Measurements from ENCODE around the gene SNAPC1. TPM values are rescaled to one million over a fixed set of nuclear protein-coding genes. Genes with fewer than 3 reads are reported as not detected.

Gene SNAPC1
- total RNA-seq, 1 experiment from 2014 or later: 6.8 TPM

GRCh38 chr14:61718039-61718438 is 44.2 kb upstream of the SNAPC1 start:
- Histone ChIP-seq H3K79me1 (ENCODE audit: insufficient read depth, low read depth, low read length, poor library complexity, severe bottlenecking) (peaks cover 6% of the 10 kb centered on the region), H3K4ac (ENCODE audit: low read depth, low read length) (no peak overlapping the region), H2BK15ac (ENCODE audit: low read depth, low read length) (no peak overlapping the region), H3K79me2 (ENCODE audit: insufficient read depth, low read length) (peaks cover 61% of the 10 kb centered on the region), H2AFZ (ENCODE audit: low read length) (no peak overlapping the region), H3K4me1 (ENCODE audit: insufficient read depth, low read length) (peaks cover 6% of the 10 kb centered on the region; the same call in 1 of the 2 replicates), H3K27ac (ENCODE audit: insufficient read length, low read depth, low read length) (no peak overlapping the region), H4K8ac (replicated peaks; ENCODE audit: insufficient read length, low read depth, low read length) (no peak overlapping the region), H3K18ac (ENCODE audit: insufficient read length, low read depth, low read length) (no peak overlapping the region), H3T11ph (ENCODE audit: low read length) (no peak overlapping the region), H2BK120ac (ENCODE audit: low read depth, low read length, poor library complexity, severe bottlenecking) (no peak overlapping the region), H4K5ac (ENCODE audit: insufficient read length, low read depth, low read length) (no peak overlapping the region), H3K4me2 (ENCODE audit: insufficient read depth, insufficient read length, low read length) (no peak overlapping the region), H3K9me3 (ENCODE audit: control insufficient read depth, low read depth, low read length) (no peaks in the 10 kb centered on the region), H3K23me2 (ENCODE audit: insufficient read length, low read depth, low read length, poor library complexity, severe bottlenecking) (no peaks in the 10 kb centered on the region), H4K20me1 (ENCODE audit: control insufficient read depth, insufficient read depth, insufficient read length) (no peaks in the 10 kb centered on the region), H2BK20ac (ENCODE audit: low read depth, low read length, poor library complexity, severe bottlenecking) (no peak overlapping the region), H4K91ac (ENCODE audit: insufficient read length, low read depth, low read length) (no peak overlapping the region), H3K56ac (ENCODE audit: insufficient read length, low read depth, low read length) (no peak overlapping the region), H3K27me3 (ENCODE audit: insufficient read depth, low read length) (no peaks in the 10 kb centered on the region), H2BK5ac (ENCODE audit: insufficient read length, low read length) (no peak overlapping the region), H2BK12ac (ENCODE audit: insufficient read length, low read depth, low read length) (no peak overlapping the region), H3K9ac (ENCODE audit: extremely low read depth, insufficient read length, low read length) (no peak overlapping the region), H3K14ac (ENCODE audit: insufficient read depth, low read length) (no peak overlapping the region), H2AK5ac (ENCODE audit: insufficient read length, low read length) (no peak overlapping the region), H3K23ac (ENCODE audit: insufficient read length, low read depth, low read length) (no peak overlapping the region)
- Mint-ChIP-seq H3K36me3 (ENCODE audit: insufficient read depth in 1 of 3, low read depth in 3 of 3) (peaks cover 7 to 24% (median 22%) of the 10 kb centered on the region in 3 experiments; a peak in 6 of 7 replicates), H3K27ac (no peak overlapping the region), H3K4me3 (peak overlapping the region in 1 of 2 experiments; percentile 23; a peak in 1 of 5 replicates), H3K27me3 (ENCODE audit: low read depth) (no peaks in the 10 kb centered on the region), H3K9me3 (no peaks in the 10 kb centered on the region), H3K4me1 (peaks cover 59 to 61% of the 10 kb centered on the region in 2 experiments)
- DNase-seq: no peak
- no CpG with 5 or more reads among the region's 2 CpGs for WGBS (ENCODE audit: extremely low coverage, insufficient read length, low lambda C conversion rate)
- no peak for TF ChIP-seq CTCF (conservative IDR thresholded peaks at IDR 0.05)

All from H9 (cell line).